GM19238 (cell line): ENCODE measurements around the gene THADA.

Experiments used
- DNase-seq: peaks from one replicate; pipeline ENCODE4 v3.0.0; 2011; ENCODE audit warnings: low spot score; ENCODE audit not compliant: insufficient read length

Gene THADA

GRCh38 chr2:43212216-43212835 is 383.5 kb downstream of the THADA start:
- DNase-seq: no peak

GRCh38 chr2:43210467-43211303 is 385.2 kb downstream of the THADA start:
- no peak for DNase-seq

- no peak for DNase-seq
Observed at GRCh38 chr2:43210125-43210466, 385.7 kb downstream of the THADA start.

DNA sequence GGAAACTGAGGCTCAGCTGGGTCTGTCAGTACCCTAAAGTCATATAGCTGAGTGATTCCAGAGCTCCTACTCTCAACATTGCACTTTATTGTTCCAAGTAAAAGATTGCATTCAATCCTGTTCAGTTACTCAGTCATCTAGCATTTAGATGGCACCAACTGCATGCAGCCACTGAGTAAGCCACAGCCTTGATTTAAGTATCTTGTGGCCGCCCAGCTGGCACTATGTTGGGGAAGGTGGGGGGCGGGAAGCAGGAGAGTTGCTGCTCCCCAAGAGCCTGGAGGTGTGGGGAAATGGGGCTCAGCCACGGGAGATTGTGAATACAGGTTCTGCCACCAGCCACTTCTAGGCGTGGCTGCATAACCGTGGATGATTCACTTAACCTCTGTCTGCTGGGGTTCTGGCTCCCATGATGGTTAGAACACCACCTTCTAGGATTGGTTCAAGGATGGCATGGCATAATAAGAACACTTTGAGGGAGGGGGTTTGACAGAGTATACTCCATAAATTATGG is 386.6 kb downstream of the THADA start:
- DNase-seq: no peak

DNA sequence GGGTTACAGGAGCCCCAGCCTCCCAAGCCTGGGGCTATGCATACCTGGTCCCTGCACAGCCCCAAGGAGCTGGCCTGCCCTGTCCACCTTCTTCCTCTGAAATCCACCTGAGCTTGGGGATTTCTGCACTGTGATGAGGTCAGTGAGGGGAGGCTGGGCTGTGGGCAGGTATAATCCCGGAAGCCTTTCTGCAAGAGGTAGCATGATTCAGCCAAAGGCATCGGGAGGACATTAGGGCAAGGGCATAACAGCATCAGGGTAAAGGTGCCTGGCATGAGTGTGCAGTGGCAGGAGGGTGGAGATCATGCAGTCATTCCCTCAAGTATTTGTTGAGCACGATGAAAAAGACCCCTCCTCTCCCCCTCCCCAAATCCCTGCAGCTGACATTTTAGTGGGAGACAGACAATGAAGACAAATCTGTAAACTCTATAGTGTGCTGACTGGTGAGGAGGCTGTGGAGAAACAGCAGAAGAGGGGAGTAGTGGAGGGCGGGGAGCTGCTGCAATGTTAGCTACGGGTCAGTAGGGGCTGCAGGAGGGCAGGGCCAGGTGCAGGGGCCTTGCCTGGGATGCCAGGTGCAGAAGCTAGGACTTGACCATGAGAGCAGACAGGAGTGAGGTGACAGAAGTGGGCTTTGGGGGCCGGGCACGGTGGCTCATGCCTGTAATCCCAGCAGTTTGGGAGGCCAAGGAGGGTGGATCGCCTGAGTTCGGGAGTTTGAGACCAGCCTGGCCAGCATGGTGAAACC is 388.1 kb downstream of the THADA start:
- no peak for DNase-seq

DNA sequence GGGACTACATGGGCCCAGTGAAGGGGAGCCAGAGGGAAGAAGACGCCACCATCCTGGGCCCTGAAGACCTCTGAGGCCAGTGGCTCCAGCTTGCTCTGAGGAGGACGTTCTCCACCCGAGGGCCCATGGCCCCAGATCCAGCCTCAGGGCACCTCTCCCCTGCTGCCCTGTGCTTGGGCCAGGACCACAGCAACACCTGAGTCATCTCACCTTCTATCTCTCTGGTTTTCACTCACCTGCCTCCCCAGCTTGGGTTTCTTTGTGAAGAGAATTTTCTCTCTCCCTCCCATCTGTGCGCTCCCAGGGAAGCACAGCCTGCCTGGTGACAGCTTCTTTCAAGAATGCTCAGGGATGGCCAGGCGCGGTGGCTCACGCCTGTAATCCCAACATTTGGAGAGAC is 389.2 kb downstream of the THADA start:
- no peak for DNase-seq

GRCh38 chr2:43203373-43203772 is 392.5 kb downstream of the THADA start:
- DNase-seq: no peak

DNA sequence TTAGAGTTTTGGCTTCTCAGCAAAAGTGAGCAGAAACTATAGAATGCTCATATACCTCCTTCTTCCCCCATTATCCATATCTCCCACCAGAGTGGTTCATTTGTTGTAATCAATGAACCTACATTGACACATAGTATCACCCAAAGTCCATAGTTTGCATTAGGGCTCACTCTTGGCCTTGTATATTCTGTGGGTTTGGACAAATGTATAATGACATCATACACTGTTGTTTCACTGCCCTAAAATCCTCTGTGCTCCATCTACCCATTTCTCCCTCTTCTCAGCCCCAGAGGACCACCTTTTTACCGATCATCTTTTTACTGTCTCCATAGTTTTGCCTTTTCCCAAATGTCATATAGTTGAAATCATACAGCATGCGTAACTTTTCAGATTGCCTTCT is 393.5 kb downstream of the THADA start:
- DNase-seq: no peak

DNA sequence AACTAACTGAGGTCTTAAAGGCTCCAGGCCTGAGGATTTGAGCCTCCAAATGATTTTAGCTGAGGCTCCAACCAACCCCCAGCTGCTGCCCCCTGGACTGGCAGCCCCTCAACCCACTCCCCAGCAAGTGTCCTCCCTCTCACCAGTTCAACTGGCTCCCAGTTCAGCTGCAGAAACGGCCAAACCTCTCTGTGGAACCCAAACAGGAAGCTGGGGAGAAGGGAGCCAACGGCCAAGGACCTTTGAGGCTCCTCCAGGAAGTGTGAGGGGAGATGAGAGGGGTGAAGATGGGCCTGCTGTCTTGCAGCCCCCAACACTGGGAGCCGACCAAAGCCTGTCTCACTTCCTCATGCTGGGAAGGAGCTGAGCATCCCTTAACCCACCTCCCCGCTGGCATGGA is 394.3 kb downstream of the THADA start:
- no peak for DNase-seq

DNA sequence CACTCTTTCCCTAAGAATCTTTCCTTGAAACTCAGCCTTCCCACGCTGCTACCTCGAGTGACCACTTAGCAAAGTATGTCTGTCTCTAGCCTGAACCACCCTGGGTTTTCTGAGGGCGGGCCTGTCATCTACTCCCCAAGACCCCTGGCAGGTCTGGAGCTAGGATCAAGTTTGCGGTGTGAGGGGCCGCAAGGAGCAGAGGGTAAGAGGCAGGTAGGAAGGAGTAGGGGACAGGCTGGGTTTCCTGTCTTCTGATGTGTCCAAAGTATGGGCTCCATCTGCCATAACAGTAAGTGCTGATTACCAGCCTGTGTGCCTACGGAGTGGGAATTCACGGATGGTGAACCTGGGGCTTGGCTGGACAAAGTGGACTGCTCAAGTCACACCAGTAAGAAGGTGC is 394.8 kb downstream of the THADA start:
- no peak for DNase-seq

DNA sequence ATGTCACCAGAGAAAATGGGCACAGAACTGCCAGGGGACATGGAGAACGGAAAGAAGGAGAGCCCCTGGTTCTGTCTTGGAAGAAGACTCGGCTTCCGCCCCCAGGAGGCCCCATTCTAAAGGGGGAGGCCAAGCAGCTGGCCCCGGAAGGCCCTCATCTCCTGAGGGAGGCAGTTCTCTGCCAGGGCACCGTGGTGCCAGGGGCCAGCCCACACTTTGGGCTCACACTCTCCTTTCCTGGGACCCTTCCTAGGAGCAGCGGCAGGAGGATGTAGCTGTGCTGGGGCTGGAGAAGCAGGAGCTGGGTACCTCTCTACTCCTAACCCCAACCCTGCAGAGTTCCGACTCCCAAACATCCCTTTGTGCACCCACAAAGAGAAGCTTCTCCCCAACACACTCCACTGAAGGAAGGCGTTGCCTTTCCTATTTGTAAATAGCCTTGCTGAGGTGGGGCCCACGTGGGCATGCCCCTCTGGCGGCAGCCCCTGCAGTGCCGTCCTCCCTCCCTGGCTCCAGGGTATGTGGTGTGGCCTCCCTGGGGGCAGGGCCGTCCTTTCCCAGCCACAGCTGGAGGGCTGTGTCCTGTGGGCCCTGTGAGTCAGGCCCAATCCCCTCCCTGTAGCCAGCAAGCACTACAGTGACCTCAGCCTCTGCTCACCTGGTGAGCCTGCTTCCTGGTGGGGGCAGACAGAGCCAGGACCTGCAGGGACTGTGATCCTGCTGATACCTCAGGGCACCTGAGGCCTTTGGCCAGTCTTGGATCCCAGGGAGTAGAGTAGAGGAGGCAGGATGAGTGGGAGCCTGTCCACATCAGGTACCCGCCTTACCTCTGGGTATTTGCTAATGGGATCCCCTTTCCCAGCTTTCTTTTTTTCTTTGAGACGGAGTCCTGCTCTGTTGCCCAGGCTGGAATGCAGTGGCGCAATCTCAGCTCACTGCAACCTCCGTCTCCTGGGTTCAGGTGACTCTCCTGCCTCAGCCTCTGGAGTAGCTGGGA is 396.0 kb downstream of the THADA start:
- no peak for DNase-seq

DNA sequence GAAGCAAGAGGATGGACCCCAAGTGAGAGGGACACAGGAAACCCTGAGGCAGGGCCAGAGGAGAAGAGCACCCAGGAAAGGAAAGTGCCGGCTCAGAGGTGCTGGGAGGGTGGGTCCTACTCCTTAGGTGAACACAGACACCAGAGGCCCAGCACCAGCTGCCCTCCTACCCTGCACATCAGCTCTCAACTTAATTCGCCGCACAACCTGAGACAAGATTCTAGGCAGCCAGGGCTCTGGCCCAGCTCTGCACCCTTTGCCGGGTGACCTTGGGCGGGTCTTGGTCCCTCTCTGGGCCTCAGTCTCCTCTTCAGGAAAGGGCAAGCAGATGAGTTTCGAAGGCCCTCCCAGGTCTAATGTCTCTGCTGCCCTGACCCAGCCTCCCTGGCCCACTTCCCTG is 397.6 kb downstream of the THADA start:
- no peak for DNase-seq

DNA sequence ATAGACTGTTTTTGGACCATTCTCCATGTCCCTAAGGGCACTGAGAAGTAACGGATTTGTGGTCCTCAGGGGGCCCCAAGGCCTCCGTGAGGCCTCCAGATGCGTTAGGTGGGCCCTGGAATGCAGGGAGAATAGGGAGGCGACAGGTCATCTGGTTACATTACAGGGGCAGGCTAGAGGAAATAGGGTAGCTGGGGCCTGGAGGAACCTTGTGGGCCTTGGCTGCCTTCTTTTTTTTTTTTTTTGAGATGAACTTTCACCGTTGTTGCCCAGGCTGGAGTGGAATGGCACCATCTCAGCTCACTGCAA is 398.3 kb downstream of the THADA start:
- no peak for DNase-seq

- DNase-seq: no peak
Observed at GRCh38 chr2:43196768-43197587, 398.9 kb downstream of the THADA start.

- DNase-seq: peak; percentile 74
Observed at GRCh38 chr2:43194121-43194869, 401.5 kb downstream of the THADA start.

- DNase-seq: no peak
Observed at GRCh38 chr2:43193652-43194120, 402.2 kb downstream of the THADA start.

DNA sequence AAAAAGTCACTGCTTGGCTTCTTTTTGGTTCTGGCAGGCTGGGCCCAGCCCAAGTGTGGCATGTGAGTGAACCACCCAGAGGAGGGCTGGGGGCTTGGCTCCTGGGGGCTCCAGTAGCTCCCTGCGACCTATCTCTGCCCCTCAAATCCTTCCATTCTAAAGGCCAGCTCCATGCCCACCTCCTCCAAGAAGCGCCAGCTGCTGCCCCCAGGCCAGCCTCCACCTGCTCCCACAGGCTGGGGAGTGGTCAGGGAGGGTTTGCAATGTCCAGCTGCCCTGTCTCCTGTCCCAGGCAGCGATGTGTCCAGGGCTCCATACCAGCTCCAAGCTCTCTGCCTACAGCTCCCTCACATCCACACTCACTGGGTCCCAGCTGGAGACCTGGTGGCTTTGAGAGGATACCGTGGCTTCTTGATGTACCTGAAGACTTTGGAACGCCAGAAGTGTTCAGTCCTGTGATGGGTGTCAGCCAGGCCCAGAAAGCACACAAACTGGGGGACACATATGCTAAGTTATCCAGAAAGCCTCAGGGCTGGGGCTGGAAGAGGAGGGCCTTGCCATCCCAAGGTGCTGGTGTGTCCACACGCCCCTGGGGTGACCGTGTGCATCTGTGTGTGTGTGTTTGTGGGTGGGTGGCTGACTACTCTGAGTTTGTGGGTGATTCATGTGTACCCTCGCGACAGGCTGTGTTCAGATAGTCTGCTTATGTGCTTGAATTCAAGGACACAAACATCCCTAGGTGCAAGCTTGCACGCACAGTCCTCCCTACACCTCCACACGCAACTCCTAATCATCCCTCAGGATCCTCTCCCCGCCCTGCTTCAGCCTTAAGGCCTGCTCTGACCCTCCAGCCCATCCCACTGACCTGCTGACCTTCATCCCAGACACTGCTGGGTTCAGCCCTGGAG is 402.8 kb downstream of the THADA start:
- DNase-seq: no peak

DNA sequence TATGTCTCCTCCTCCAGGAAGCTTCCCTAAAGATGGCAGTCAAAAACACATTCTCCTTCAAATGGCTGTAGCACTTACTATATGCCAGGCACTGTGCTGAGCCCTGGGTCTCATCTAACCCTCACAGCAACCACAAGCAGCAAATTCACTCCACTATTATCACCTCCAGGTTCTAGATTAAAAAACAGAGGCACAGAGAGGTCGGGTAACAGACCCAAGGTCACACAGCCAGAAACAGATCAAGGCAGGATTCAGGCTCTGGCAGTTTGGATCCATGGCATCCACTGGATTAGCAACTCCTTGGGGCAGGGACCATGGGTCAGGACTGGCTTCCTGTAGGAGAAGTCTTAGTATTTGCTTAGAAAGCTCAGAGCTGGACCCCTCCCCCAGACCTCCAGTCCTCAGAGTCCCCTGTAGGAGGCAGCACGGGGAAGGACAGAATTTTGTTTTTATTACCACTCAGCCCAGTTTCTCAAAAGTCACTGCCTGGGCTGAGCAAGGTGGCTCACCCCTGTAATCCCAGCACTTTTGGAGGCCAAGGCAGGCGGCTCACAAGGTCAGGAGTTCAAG is 403.8 kb downstream of the THADA start:
- DNase-seq: no peak
